Measurements from ENCODE around the gene AGPAT3.

DNA sequence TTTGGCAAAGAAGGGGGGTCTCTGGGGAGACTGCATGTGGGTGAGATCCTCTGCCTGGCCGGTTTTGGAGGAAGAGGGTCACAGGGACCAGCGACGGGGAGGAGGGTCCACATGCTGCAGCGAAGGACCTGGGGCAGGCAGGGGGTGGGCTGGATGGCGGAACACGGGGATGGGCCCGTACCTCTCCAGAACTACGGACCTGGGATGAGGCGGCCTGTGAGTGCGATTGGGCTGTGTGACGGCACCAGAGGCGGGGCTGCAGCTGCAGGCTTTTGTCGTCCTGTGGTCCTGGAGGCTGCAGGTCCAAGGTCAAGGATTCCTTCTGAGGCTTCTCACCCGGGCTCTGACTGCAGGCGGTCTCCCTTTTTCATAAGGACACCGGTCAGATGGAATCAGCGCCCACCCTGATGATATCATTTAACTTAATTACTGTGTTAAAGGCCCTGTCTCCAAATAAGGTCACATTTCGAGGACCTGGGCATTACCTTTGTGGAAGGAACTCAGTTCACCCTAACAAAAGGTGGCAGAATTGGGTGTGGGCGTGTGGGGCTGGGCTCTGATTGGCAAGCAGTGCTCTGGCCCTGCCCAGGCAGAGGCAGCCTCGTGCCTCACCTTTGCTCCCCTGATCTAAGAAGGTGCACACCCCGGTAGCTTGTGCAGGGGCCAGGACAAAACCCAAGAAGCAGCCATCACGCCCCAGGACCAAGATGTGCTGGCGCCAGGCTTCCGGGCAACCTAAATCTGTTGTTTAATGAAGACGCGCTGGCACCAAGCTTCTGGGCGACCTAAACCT is 87.1 kb downstream of the AGPAT3 start:
- TF ChIP-seq, protein P1, sequence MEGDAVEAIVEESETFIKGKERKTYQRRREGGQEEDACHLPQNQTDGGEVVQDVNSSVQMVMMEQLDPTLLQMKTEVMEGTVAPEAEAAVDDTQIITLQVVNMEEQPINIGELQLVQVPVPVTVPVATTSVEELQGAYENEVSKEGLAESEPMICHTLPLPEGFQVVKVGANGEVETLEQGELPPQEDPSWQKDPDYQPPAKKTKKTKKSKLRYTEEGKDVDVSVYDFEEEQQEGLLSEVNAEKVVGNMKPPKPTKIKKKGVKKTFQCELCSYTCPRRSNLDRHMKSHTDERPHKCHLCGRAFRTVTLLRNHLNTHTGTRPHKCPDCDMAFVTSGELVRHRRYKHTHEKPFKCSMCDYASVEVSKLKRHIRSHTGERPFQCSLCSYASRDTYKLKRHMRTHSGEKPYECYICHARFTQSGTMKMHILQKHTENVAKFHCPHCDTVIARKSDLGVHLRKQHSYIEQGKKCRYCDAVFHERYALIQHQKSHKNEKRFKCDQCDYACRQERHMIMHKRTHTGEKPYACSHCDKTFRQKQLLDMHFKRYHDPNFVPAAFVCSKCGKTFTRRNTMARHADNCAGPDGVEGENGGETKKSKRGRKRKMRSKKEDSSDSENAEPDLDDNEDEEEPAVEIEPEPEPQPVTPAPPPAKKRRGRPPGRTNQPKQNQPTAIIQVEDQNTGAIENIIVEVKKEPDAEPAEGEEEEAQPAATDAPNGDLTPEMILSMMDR (IDR thresholded peaks at IDR 0.05; ENCODE audit: extremely low read depth in 1 of 2, insufficient read depth in 1 of 2, low read depth in 1 of 2, low read length in 2 of 2) = no peak
- TF ChIP-seq POLR2A (IDR thresholded peaks at IDR 0.05; ENCODE audit: low read depth, low read length) = no peak
- TF ChIP-seq FOS (IDR thresholded peaks at IDR 0.05; ENCODE audit: borderline replicate concordance, insufficient read depth, low read length) = no peak
- TF ChIP-seq, protein P2, sequence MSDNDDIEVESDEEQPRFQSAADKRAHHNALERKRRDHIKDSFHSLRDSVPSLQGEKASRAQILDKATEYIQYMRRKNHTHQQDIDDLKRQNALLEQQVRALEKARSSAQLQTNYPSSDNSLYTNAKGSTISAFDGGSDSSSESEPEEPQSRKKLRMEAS (IDR thresholded peaks at IDR 0.05; ENCODE audit: insufficient read depth, insufficient read length) = no peak
